NCI-H1436 (cell line): ENCODE measurements around the gene CHST8.
"Not testable (repeated sequence)": the region's sequence is repeated elsewhere in the genome, so short reads cannot be mapped to it uniquely, and the experiment has no call there.

Source experiments
- DNase-seq: peaks from one replicate; lab custom pipeline; 2025; lab: John Stamatoyannopoulos, UW

Gene CHST8

GRCh38 chr19:33644284-33644836 is 22.6 kb downstream of the CHST8 start:
- DNase-seq = no peak

DNA sequence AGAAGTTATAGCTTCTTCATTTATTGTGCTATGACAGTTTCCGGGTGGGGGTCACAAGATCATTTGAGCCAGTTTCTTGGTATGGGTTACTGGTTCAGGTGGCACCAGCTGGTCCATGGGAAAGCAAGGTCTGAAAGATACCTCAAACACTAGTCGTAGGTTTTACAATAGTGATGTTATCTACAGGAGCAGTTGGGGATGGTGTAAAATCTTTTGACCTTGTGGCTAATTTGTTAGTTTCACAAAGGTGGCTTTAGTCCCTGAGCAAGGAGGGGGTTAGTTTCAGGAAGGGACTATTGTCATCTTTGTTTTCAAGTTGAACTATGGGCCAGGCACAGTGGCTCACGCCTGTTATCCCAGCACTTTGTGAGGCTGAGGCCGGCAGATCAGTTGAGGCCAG is 24.6 kb downstream of the CHST8 start:
- no peak for DNase-seq

DNA sequence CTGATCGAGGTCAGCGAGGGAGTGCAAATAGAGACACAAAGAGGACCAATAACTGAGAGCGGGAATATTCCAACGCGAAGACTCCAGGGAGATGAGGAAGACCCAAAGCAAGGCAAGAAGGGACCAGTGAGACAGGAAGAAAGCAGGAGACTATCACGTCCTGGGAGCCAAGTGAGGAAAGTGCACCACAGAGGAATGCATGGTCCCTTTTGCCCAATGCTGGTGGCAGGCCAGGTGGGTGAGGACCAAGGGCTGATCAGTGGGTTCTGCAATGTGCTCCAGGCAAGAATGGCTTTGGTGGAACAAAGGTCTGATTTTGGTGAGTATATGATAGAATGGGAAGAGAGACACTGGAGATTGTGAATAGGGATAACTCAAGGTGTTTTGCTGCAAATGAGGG is 25.4 kb downstream of the CHST8 start:
- no peak for DNase-seq

DNA sequence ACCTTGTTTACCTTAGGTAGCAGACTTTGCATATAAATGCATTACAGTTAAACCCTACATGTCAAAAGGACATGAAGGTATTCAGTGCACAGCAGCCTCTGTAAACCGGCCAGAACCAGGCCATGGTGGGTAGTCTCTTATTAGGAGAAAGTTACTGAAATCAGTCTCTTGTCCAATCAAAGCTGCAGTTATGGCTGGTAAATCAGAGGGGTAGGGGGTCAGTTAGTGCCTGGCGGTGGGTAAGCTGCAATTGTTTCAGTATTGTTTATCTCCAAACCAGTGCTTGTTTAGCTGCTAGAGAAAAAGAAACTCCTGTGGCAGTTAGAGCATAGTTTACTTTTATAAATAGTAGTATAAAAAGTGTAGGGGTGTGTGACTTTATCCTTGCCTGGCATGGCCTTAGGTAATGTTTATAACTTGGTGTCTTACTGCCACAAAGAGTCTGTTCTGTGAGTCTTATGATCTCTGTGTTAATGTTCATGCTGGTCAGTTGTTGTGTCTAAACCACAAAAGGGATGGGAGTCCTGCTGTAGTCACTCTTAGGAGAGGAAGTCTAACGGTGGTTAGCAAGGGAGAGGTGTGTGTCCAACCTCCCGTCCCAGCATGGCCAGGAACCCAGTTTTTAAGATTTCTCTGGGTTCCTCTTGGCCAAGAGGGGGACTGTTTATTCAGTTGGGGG is 28.0 kb downstream of the CHST8 start:
- DNase-seq = no peak

DNA sequence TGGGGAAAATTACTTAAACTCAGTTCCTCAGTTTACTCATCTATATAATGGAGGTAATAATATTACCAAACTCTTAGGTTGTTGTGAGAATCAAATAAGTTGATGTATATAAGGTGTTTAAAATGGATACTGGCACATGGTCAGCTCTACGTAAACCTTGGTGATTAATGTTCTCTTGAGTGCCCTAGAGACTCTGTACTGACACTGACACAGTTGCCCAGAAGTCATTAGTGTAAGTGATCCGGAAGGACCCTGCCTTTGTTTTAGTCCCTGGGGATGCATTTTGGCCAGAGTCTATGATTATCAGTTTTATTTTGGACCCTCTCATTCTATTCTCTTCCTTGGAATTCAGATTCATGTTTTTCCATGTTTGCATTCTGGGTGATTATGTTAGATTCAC is 31.9 kb downstream of the CHST8 start:
- DNase-seq = no peak

- no peak for DNase-seq
These were observed 33.2 kb downstream of the CHST8 start for GRCh38 chr19:33654840-33655508.

GRCh38 chr19:33659835-33660234 is 38.1 kb downstream of the CHST8 start:
- DNase-seq = no peak

- no peak for DNase-seq
These were observed 38.8 kb downstream of the CHST8 start for GRCh38 chr19:33660410-33661124.

- DNase-seq = no peak
These were observed 39.6 kb downstream of the CHST8 start for GRCh38 chr19:33661336-33661735.

- no peak for DNase-seq
These were observed 40.8 kb downstream of the CHST8 start for GRCh38 chr19:33662391-33663092.

- DNase-seq = not testable (repeated sequence)
These were observed 41.6 kb downstream of the CHST8 start for GRCh38 chr19:33663316-33663715.

DNA sequence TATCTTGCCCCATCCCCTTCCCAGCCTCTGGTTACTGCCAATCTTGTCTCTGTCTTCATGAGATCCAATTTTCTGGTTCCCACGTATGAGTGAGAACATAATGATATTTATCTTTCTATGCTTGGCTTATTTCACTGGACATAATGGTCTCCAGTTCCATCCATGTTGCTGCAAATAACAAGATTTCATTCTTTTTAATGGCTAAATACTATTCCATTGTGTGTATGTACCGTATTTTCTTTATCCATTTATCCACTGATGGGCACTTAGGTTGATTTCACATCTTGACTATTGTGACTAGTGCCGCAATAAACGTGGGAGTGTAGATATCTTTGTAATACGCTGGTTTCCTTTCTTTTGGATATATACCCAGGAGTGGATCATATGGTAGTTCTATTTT is 43.0 kb downstream of the CHST8 start:
- no peak for DNase-seq

DNA sequence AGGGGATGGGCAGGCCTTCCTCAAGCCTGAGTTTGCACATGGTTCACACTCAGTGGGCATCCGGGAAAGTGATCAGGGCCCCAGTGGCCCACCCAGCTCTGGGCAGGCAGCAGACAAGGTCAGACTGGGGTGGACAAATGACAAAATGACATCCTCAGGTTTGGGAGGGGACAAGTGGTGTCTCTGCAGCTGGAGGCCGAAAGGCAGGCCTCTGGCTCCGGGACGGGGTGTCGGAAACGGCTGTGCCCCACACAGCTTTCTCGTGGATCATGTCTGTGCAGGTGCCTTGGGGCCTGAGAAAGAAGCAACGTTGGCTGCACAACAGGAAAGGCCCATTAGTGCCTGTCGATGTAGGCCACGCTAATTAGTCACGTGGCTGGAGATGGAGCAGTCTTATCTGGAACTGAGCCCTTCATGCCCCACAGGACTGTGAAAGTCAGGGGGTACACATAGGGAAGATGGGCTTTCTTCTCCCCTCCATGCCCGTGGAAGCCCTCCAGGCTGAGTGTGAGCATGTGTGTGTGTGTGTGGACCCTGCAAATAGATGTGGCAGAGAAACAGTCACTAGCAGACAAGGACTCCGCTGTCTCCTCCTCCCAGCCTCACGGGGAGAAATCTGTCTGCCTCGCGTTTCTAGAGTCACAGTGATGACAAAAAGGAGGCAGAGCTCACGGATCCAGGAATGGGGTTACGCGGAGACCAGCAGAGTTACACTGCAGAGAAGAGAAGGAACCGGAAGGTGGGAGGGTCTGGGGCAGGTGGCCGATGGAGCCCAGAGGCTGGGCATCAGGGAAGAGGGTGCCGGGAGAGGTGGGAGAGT is 44.2 kb downstream of the CHST8 start:
- DNase-seq = peak; percentile 9

DNA sequence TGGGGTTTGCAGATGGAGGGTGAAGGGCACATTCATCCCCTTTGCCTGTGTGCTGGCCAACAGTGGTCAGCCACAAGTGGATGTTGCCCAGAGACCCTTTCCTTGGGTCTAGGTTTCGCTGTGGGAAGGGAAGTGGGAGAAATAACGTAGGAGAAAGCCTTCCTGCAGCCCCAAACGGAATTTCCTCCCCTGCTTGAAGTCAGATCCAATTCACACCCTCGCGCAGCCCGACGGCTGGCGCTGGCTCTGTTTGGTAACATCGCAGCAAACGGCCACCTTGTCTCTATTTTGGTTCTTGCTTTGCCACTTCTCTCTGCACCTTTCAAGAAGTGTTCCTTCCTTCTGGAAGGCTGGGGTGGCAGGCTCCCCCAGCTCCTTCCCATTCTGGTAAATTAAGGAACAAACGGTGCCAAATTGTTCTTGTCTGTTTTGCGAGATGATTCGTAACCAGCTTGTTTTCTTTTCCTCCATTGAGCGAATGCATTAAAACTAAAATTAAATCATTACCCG is 45.4 kb downstream of the CHST8 start:
- DNase-seq = no peak

DNA sequence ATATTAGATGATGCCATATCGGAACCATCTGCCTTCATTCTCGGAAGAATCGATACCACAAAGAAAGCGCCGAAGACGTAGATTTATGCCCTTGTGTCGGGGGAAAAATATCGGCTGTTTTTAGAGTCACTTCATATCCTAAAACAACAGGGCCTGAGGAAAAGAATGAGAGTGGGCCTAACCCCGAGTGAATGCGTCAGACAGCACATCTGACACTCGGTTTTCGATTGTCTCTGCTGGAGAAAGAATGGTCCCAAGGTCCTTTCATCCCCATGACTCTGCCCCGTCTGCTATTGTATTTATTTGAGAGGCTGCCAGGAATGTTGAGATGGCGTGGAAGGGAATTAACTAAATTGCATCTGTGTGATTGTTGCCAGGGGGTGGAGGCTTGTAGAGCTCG is 46.1 kb downstream of the CHST8 start:
- DNase-seq = peak; percentile 22

GRCh38 chr19:33668968-33669367 is 47.2 kb downstream of the CHST8 start:
- no peak for DNase-seq

- DNase-seq = no peak
These were observed 47.6 kb downstream of the CHST8 start for GRCh38 chr19:33669376-33669775.

GRCh38 chr19:33670398-33670797 is 48.6 kb downstream of the CHST8 start:
- DNase-seq = no peak

GRCh38 chr19:33671211-33671610 is 49.5 kb downstream of the CHST8 start:
- no peak for DNase-seq

DNA sequence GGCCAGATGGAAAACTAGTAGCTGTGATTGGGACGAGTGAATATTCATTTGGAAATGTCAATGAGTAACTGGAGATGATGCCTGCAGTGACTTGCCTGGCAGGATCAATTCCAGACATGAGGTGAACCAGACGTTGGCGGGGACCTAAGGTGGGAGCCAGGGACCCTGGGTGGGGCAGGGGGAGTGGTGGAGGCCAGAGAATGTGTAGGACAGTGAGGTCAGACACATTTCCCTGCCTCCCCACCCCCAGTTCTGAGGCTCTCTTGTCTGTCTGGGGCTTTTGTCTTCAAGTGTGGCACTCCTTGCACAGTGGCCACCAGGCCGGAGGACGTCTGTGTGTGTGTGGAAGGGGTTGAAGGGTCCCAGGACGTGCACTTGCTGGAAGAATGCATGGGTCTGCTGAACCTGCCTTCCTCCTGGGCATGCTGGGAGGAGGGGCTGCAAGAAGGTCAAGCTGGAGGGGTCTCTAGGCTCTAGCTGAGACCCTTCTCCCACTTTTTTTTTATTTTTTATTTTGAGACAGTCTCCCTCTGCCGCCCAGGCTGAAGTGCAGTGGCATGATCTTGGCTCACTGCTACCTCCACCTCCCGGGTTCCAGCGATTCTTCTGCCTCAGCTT is 51.6 kb downstream of the CHST8 start:
- no peak for DNase-seq
